HG03571 (cell line): ENCODE results near the gene IL18R1.
A peak's percentile ranks its signal among the peaks of the same experiment; 100 is the strongest.

ENCODE experiments used
- ATAC-seq: cut with Tn5 transposase; IDR thresholded peaks from one replicate; pipeline ENCODE4 v1.9.1; 2021; ENCODE audit not compliant: unreplicated experiment

IL18R1 gene

GRCh38 chr2:102386867-102387541 lies 31.4 kb downstream of the IL18R1 start:
- no peak for ATAC-seq

GRCh38 chr2:102387763-102388546 lies 32.4 kb downstream of the IL18R1 start:
- no peak for ATAC-seq

- no peak for ATAC-seq
Measured at GRCh38 chr2:102391565-102391964, 36.0 kb downstream of the IL18R1 start.

GRCh38 chr2:102392096-102392495 lies 36.5 kb downstream of the IL18R1 start:
- ATAC-seq: no peak

- ATAC-seq: no peak
Measured at GRCh38 chr2:102392942-102393341, 37.3 kb downstream of the IL18R1 start.

- no peak for ATAC-seq
Measured at GRCh38 chr2:102396012-102396411, 40.4 kb downstream of the IL18R1 start.

- no peak for ATAC-seq
Measured at GRCh38 chr2:102397209-102397608, 41.6 kb downstream of the IL18R1 start.

GRCh38 chr2:102399499-102400141 lies 44.0 kb downstream of the IL18R1 start:
- no peak for ATAC-seq

- no peak for ATAC-seq
Measured at GRCh38 chr2:102401456-102401855, 45.9 kb downstream of the IL18R1 start.

- no peak for ATAC-seq
Measured at GRCh38 chr2:102401865-102402264, 46.3 kb downstream of the IL18R1 start.

- ATAC-seq: no peak
Measured at GRCh38 chr2:102410952-102411351, 55.4 kb downstream of the IL18R1 start.

GRCh38 chr2:102412199-102412598 lies 56.6 kb downstream of the IL18R1 start:
- ATAC-seq: no peak

GRCh38 chr2:102417946-102418345 lies 62.4 kb downstream of the IL18R1 start:
- peak; percentile 55 for ATAC-seq

GRCh38 chr2:102418421-102418961 lies 62.9 kb downstream of the IL18R1 start:
- peak; percentile 84 for ATAC-seq

- ATAC-seq: no peak
Measured at GRCh38 chr2:102420290-102420689, 64.7 kb downstream of the IL18R1 start.

- ATAC-seq: no peak
Measured at GRCh38 chr2:102421890-102422759, 66.5 kb downstream of the IL18R1 start.

GRCh38 chr2:102422910-102423309 lies 67.3 kb downstream of the IL18R1 start, which contains the start of gene IL18RAP:
Gene IL18RAP (plus strand): TSS chr2:102423160. CDS start chr2:102423278, 118 bp downstream.
- no peak for ATAC-seq

- ATAC-seq: no peak
Measured at GRCh38 chr2:102423368-102423767, 67.8 kb downstream of the IL18R1 start.

- peak; percentile 93 for ATAC-seq
Measured at GRCh38 chr2:102424754-102425153, 69.2 kb downstream of the IL18R1 start.

GRCh38 chr2:102425441-102426132 lies 70.0 kb downstream of the IL18R1 start:
- no peak for ATAC-seq
